22Rv1 (cell line): ENCODE results near the gene TOE1.

ENCODE experiments used
- ZFX ChIP-seq: fragments of 450-650 bp; IDR thresholded peaks from 2 replicates; pipeline ENCODE4 v1.6.1; 2017; ENCODE audit warnings: antibody characterized with exemption, borderline replicate concordance
- TF ChIP-seq, protein P1 (sequence below): fragments of 450-650 bp; IDR thresholded peaks from 2 replicates; pipeline ENCODE4 v1.5.1; 2017; ENCODE audit warnings: mild to moderate bottlenecking

DNA sequence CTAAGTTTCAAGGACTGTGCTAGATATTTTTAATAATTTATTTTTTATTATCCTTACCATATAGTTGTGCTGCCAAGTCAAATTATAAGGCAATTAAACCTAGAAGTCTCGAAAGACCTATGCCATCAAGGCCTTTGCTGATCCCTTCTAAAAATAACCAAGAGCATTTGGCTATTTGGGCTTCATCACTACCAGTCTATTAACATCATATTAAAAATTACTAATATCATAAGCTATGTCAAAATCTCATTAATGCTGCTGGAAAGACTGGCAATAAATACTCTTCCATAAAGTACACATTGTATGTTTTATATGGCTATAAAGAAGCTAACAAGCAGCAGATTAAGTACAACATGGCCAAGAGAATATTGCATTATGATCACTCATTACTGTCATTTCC lies 43.2 kb downstream of the TOE1 start:
- TF ChIP-seq, protein P1, sequence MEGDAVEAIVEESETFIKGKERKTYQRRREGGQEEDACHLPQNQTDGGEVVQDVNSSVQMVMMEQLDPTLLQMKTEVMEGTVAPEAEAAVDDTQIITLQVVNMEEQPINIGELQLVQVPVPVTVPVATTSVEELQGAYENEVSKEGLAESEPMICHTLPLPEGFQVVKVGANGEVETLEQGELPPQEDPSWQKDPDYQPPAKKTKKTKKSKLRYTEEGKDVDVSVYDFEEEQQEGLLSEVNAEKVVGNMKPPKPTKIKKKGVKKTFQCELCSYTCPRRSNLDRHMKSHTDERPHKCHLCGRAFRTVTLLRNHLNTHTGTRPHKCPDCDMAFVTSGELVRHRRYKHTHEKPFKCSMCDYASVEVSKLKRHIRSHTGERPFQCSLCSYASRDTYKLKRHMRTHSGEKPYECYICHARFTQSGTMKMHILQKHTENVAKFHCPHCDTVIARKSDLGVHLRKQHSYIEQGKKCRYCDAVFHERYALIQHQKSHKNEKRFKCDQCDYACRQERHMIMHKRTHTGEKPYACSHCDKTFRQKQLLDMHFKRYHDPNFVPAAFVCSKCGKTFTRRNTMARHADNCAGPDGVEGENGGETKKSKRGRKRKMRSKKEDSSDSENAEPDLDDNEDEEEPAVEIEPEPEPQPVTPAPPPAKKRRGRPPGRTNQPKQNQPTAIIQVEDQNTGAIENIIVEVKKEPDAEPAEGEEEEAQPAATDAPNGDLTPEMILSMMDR: no peak
- TF ChIP-seq ZFX: no peak
